B cell (primary cell): ENCODE results near the gene GIT1. TPM values are rescaled to one million over a fixed set of nuclear protein-coding genes. Genes with fewer than 3 reads are reported as not detected.

Experiments
- ATAC-seq: fragments of 200-7000 bp; cut with Tn5 transposase; one replicate; pipeline ENCODE4 v1.10.0; 2021; ENCODE audit warnings: low read depth, mild to moderate bottlenecking, moderate number of reproducible peaks, moderate library complexity
- CTCF ChIA-PET: fragments of 350-600 bp; sonication (Branson Sonifier 250); formaldehyde crosslinking; loops from one replicate; lab custom pipeline; 2021; ENCODE audit warnings: antibody characterized with exemption, inconsistent platforms; lab: Charles Lee
- POLR2A ChIA-PET: fragments of 350-600 bp; sonication (Branson Sonifier 250); formaldehyde crosslinking; loops from one replicate; lab custom pipeline; 2021; ENCODE audit warnings: antibody characterized with exemption; lab: Charles Lee
- DNase-seq: peaks from one replicate; pipeline ENCODE4 v3.0.0; 2013
- H2AFZ ChIP-seq: 2 replicates; pipeline ENCODE4 v1.6.1; 2012; ENCODE audit warnings: mild to moderate bottlenecking, low read depth, low read length; ENCODE audit not compliant: insufficient read depth, poor library complexity, severe bottlenecking
- H3K27ac ChIP-seq, 2 donors: 1 replicate in 1 of 2; 2 replicates in 1 of 2; pipeline ENCODE4 v1.5.1; 2012 to 2013; ENCODE audit warnings: low read length in 2 of 2, mild to moderate bottlenecking in 2 of 2, moderate library complexity in 1 of 2
- H3K27me3 ChIP-seq, 4 experiments: fragments of 200-600 bp in 1 of 4; sonication (generic) in 1 of 4; replicated peaks in 1 of 4; 1 replicate in 2 of 4; 2 replicates in 2 of 4; pipeline versions ENCODE4 v1.6.1 to v1.7.0; 2013 to 2016; ENCODE audit warnings: low read length in 3 of 4, mild to moderate bottlenecking in 2 of 4, mixed read lengths in 1 of 4, moderate library complexity in 1 of 4; ENCODE audit not compliant: insufficient read depth in 4 of 4, control insufficient read depth in 3 of 4; ENCODE audit errors: control extremely low read depth in 1 of 4
- H3K36me3 ChIP-seq, 2 experiments: replicated peaks in 1 of 2; 1 replicate in 1 of 2; 2 replicates in 1 of 2; pipeline versions ENCODE4 v1.6.1 to v1.7.1; 2013; ENCODE audit warnings: low read length in 1 of 2; ENCODE audit not compliant: insufficient read depth in 2 of 2, control insufficient read depth in 1 of 2; ENCODE audit errors: control extremely low read depth in 1 of 2, extremely low read depth in 1 of 2
- H3K4me1 ChIP-seq, 2 donors: fragments of 200-600 bp in 1 of 2; sonication (generic) in 1 of 2; 1 replicate in 1 of 2; 2 replicates in 1 of 2; pipeline versions ENCODE4 v1.5.1 to v1.6.1; 2013 to 2017; ENCODE audit warnings: low read length in 2 of 2; ENCODE audit not compliant: control insufficient read depth in 2 of 2, insufficient read depth in 2 of 2
- H3K4me2 ChIP-seq: replicated peaks from 2 replicates; pipeline ENCODE3; 2012; ENCODE audit warnings: mild to moderate bottlenecking, low read depth, low read length; ENCODE audit not compliant: poor library complexity, severe bottlenecking
- H3K4me3 ChIP-seq, 5 experiments: fragments of 200-600 bp in 1 of 5; sonication (generic) in 1 of 5; 1 replicate in 3 of 5; 2 replicates in 2 of 5; pipeline versions ENCODE4 v1.5.1 to v1.7.0; 2011 to 2016; ENCODE audit warnings: low read length in 4 of 5, mild to moderate bottlenecking in 4 of 5, low read depth in 2 of 5, control low read depth in 1 of 5, moderate library complexity in 1 of 5; ENCODE audit not compliant: insufficient read depth in 1 of 5; ENCODE audit errors: control extremely low read depth in 1 of 5, extremely low read depth in 1 of 5
- H3K79me2 ChIP-seq: fragments of 200-600 bp; sonication (generic); one replicate; pipeline ENCODE4 v1.6.0; 2016; ENCODE audit warnings: low read length; ENCODE audit not compliant: control insufficient read depth, insufficient read depth
- H3K9ac ChIP-seq: fragments of 200-600 bp; sonication (generic); 2 replicates; pipeline ENCODE4 v1.6.1; 2017; ENCODE audit warnings: mild to moderate bottlenecking, low read length, moderate library complexity
- H3K9me3 ChIP-seq, 3 donors: one replicate each; pipeline versions ENCODE4 v1.6.1 to v1.7.1; 2013; ENCODE audit warnings: low read length in 2 of 3; ENCODE audit not compliant: control insufficient read depth in 2 of 3, insufficient read depth in 1 of 3; ENCODE audit errors: control extremely low read depth in 1 of 3
- H4K20me1 ChIP-seq: 2 replicates; pipeline ENCODE4 v1.6.0; 2012; ENCODE audit warnings: mild to moderate bottlenecking, low read length; ENCODE audit not compliant: insufficient read depth, control insufficient read depth, poor library complexity, severe bottlenecking
- H3K27ac Mint-ChIP-seq: one replicate; pipeline ENCODE4 v1.8.0; 2021; ENCODE audit warnings: mixed read lengths
- H3K27me3 Mint-ChIP-seq: one replicate; pipeline ENCODE4 v1.8.0; 2021; ENCODE audit warnings: mixed read lengths
- H3K4me1 Mint-ChIP-seq: one replicate; pipeline ENCODE4 v1.8.0; 2021; ENCODE audit warnings: mixed read lengths
- H3K4me3 Mint-ChIP-seq: one replicate; pipeline ENCODE4 v1.8.0; 2021; ENCODE audit warnings: mixed read lengths
- H3K9me3 Mint-ChIP-seq: one replicate; pipeline ENCODE4 v1.8.0; 2022; ENCODE audit warnings: mixed read lengths; ENCODE audit not compliant: insufficient read depth
- CTCF ChIP-seq: fragments of 200-600 bp; IDR thresholded peaks from one replicate; pipeline ENCODE4 v1.8.0; 2022; ENCODE audit warnings: antibody characterized with exemption, mild to moderate bottlenecking
- EZH2 ChIP-seq: IDR thresholded peaks from 2 replicates; pipeline ENCODE4 v1.6.1; 2012; ENCODE audit warnings: borderline replicate concordance, low read depth, mild to moderate bottlenecking, moderate library complexity, low read length; ENCODE audit not compliant: insufficient read depth, poor library complexity, severe bottlenecking
- WGBS: methylation state at CpG from one replicate; pipeline ENCODE4 v1.1.5; 2013; ENCODE audit warnings: missing lambda C conversion rate; ENCODE audit not compliant: insufficient coverage; 5-methylcytosine and 5-hydroxymethylcytosine counted together
- intact Hi-C: fragments of 100-400 bp; cut with micrococcal nuclease; formaldehyde crosslinking; loops from one replicate; pipeline ENCODE4 v1.10.0; 2022
- polyA plus RNA-seq: library from polyadenylated mRNA; depleted of rRNA; stranded (reverse); fragments of >200 nt; gene quantifications from 2 replicates; pipeline ENCODE4 v1.2.3, GENCODE V29; 2012
- total RNA-seq, 2 donors: library from RNA; stranded (reverse); fragments of 120-200 nt in 1 of 2; gene quantifications; 1 replicate in 1 of 2; 2 replicates in 1 of 2; pipeline versions ENCODE4 v1.2.3 to v1.2.4, GENCODE V29; 2013 to 2022

Gene GIT1
- total and polyA plus RNA-seq, 2 donors (not counting 1 experiment from before 2014, with no cell fraction given), result 49.3 to 61.9 TPM

- no peaks in the 10 kb centered on the region for H3K9me3 ChIP-seq
- peak overlapping the region; percentile 7 for H3K4me3 Mint-ChIP-seq
- H3K27ac ChIP-seq, result no peak overlapping the region
- H3K4me1 ChIP-seq, result peaks cover 39 to 48% of the 10 kb centered on the region in 2 donors
- ChIA-PET CTCF (interaction anchor here (1.1 to 5.7 kb wide), 3 partner anchors 13 to 28 kb away, joined by 3 to 95 read pairs (median 7); partner anchors contain the start of gene ANKRD13B), POLR2A (no interaction called here)
- no peak overlapping the region for H3K4me2 ChIP-seq
- H3K27ac Mint-ChIP-seq, result no peak overlapping the region
- no peaks in the 10 kb centered on the region for H3K36me3 ChIP-seq
- peaks cover 52% of the 10 kb centered on the region for H3K4me1 Mint-ChIP-seq
- H3K79me2 ChIP-seq, result peaks cover 6% of the 10 kb centered on the region
- intact Hi-C loops, result no loop called here
- peaks cover 0 to 25% (median 9%) of the 10 kb centered on the region in 4 experiments for H3K27me3 ChIP-seq
- no peak overlapping the region for H3K4me3 ChIP-seq
- no peak overlapping the region for H2AFZ ChIP-seq
- no peak for DNase-seq
- H3K9me3 Mint-ChIP-seq, result no peaks in the 10 kb centered on the region
- peaks cover 5% of the 10 kb centered on the region for H3K27me3 Mint-ChIP-seq
- WGBS, result 91% methylated on average over 4 of the region's 4 CpGs
- ATAC-seq, result no peak
- TF ChIP-seq EZH2 (no peak), CTCF (no peak)
- no peak overlapping the region for H3K9ac ChIP-seq
- H4K20me1 ChIP-seq, result peaks cover 34% of the 10 kb centered on the region
Observed at GRCh38 chr17:29620271-29620670, 30.8 kb upstream of the GIT1 start.

- DNase-seq (peak; percentile 30), ATAC-seq (no peak)
- Histone ChIP-seq H2AFZ (no peak overlapping the region), H3K27me3 (peaks cover 0 to 34% (median 12%) of the 10 kb centered on the region in 4 experiments), H3K4me1 (peaks cover 50 to 58% of the 10 kb centered on the region in 2 donors), H3K4me2 (no peak overlapping the region), H3K79me2 (peaks cover 6% of the 10 kb centered on the region), H3K36me3 (no peaks in the 10 kb centered on the region), H4K20me1 (peaks cover 34% of the 10 kb centered on the region), H3K27ac (no peak overlapping the region), H3K9ac (no peak overlapping the region), H3K4me3 (no peak overlapping the region), H3K9me3 (no peaks in the 10 kb centered on the region)
- CTCF ChIA-PET, result interaction anchor here (0.9 to 15.4 kb wide), 6 partner anchors 20 to 312 kb away, joined by 3 to 336 read pairs (median 20); partner anchors contain the start of genes ABHD15, ANKRD13B, GIT1 and TP53I13
- Mint-ChIP-seq H3K27me3 (peaks cover 5% of the 10 kb centered on the region), H3K4me1 (peaks cover 59% of the 10 kb centered on the region), H3K4me3 (no peak overlapping the region), H3K9me3 (no peaks in the 10 kb centered on the region), H3K27ac (no peak overlapping the region)
- intact Hi-C loops, result loop anchor here (5.0 to 10.0 kb wide), 2 partner anchors 143 to 324 kb away; partner anchors contain the start of gene NUFIP2
- TF ChIP-seq EZH2 (no peak), CTCF (no peak)
- POLR2A ChIA-PET, result interaction anchor here (0.6 kb wide), 1 partner anchor 39 kb away, joined by 3 read pairs; no protein-coding TSS in a partner anchor
Observed at GRCh38 chr17:29619251-29619650, 29.8 kb upstream of the GIT1 start.
